GM23338 (cell line): ENCODE data around the gene SPAG16.

ENCODE experiments used
- CTCF ChIP-seq, 2 experiments: fragments of 200-600 bp in 1 of 2; sonication (generic) in 1 of 2; conservative IDR thresholded peaks; 2 replicates each; pipeline versions ENCODE4 v1.5.1 to v1.6.1; 2016 to 2017; ENCODE audit warnings: antibody characterized with exemption in 2 of 2, low read depth in 2 of 2, mild to moderate bottlenecking in 2 of 2, moderate library complexity in 1 of 2
- EZH2 ChIP-seq: fragments of 200-600 bp; sonication (generic); IDR thresholded peaks from one replicate; pipeline ENCODE4 v1.8.0; 2017; ENCODE audit warnings: antibody characterized with exemption, mild to moderate bottlenecking, low read depth; ENCODE audit not compliant: unreplicated experiment
- NANOG ChIP-seq: IDR thresholded peaks from 2 replicates; pipeline ENCODE4 v1.6.1; 2016; ENCODE audit warnings: antibody characterized with exemption, borderline replicate concordance
- POLR2AphosphoS5 ChIP-seq: IDR thresholded peaks from 2 replicates; pipeline ENCODE4 v1.6.1; 2016; ENCODE audit warnings: antibody characterized with exemption, low read depth
- REST ChIP-seq: IDR thresholded peaks from one replicate; pipeline ENCODE4 v1.6.1; 2018; ENCODE audit warnings: antibody characterized with exemption; ENCODE audit not compliant: unreplicated experiment
- STAT1 ChIP-seq: IDR thresholded peaks from one replicate; pipeline ENCODE4 v1.6.1; 2016; ENCODE audit warnings: antibody characterized with exemption; ENCODE audit not compliant: unreplicated experiment

- TF ChIP-seq CTCF (conservative IDR thresholded peaks at IDR 0.05; ENCODE audit: low read depth in 2 of 2) (no peak), EZH2 (no peak), STAT1 (no peak), REST (no peak), POLR2AphosphoS5 (no peak), NANOG (no peak)
Observed at GRCh38 chr2:214264171-214264570, 979.9 kb downstream of the SPAG16 start.
